ENCODE data around the gene BBS9. TPM values are rescaled to one million over a fixed set of nuclear protein-coding genes. Genes with fewer than 3 reads are reported as not detected.

The BBS9 gene
- total RNA-seq, 2 donors from 2014 or later: 14.2 to 23.6 TPM

DNA sequence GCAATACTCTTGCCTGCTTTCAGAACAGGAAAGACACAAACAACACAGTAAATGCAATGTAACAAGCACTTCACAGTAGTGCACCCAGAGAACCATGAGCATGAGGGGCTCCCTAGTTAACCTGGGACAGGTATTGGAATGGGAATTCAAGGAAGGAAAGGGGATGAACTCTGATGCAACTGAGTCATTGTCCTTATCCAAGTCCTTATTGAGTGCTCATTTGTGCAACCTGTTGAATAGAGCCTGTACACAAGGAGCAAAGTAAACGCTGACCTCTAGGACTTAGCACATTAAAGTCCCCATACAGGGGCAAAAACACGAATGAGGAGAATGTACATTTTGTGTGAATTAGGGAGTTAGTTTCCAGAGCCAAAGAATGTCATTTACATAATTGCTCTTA is 499.5 kb downstream of the BBS9 start:
- no peak overlapping the region for H3K4me3 ChIP-seq
- ATAC-seq (no peak), DNase-seq (no peak)
- TF ChIP-seq POLR2A (IDR thresholded peaks at IDR 0.05) (no peak), CTCF (IDR thresholded peaks at IDR 0.05) (no peak)
- H3K9me3 ChIP-seq: no peaks in the 10 kb centered on the region
- WGBS, 2 donors: 68 to 70% methylated on average over 2 of the region's 2 CpGs
- no peaks in the 10 kb centered on the region for H3K27me3 ChIP-seq
- H3K4me1 ChIP-seq: no peaks in the 10 kb centered on the region
- intact Hi-C loops (cut with DNase I): no loop called here
- H3K36me3 ChIP-seq (replicated peaks in 1 of 2; ENCODE audit: insufficient read depth in 1 of 2, low read depth in 2 of 2): no peaks in the 10 kb centered on the region
- no peak overlapping the region for H3K27ac ChIP-seq

DNA sequence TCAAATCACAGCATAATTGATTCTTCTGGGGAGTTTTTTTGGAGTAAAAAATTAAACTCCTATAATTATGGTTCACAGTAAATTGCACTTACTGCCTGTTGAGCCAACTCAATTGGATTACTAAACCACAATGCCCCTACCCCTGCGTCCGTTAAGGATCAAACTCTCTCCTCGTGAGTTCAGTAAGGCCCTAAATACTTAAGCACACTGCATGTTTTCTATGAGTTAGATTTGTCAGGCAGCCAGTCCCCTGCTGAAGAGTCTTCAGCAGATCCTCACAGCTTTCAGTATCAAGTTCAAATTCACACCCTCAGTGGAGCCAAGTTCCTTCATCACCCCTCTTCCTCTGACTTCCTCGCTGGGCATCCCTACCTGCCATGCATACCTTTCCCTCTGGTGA is 501.0 kb downstream of the BBS9 start:
- Histone ChIP-seq H3K27ac (no peak overlapping the region), H3K4me1 (no peaks in the 10 kb centered on the region), H3K4me3 (no peak overlapping the region), H3K27me3 (no peaks in the 10 kb centered on the region), H3K36me3 (replicated peaks in 1 of 2; ENCODE audit: insufficient read depth in 1 of 2, low read depth in 2 of 2) (no peaks in the 10 kb centered on the region), H3K9me3 (no peaks in the 10 kb centered on the region)
- intact Hi-C loops (cut with DNase I): no loop called here
- ATAC-seq (no peak), DNase-seq (no peak)
- TF ChIP-seq CTCF (IDR thresholded peaks at IDR 0.05): no peak
- no peak for TF ChIP-seq POLR2A (IDR thresholded peaks at IDR 0.05)
- 87 to 96% methylated on average over 4 of the region's 4 CpGs for WGBS, 2 donors

GRCh38 chr7:33632322-33632721 is 503.0 kb downstream of the BBS9 start:
- Histone ChIP-seq H3K4me3 (no peak overlapping the region), H3K9me3 (no peaks in the 10 kb centered on the region), H3K27ac (no peak overlapping the region), H3K27me3 (no peaks in the 10 kb centered on the region), H3K36me3 (replicated peaks in 1 of 2; ENCODE audit: insufficient read depth in 1 of 2, low read depth in 2 of 2) (no peaks in the 10 kb centered on the region), H3K4me1 (no peaks in the 10 kb centered on the region)
- intact Hi-C loops (cut with DNase I): no loop called here
- no peak for DNase-seq
- ATAC-seq: no peak
- WGBS, 2 donors: 87 to 92% methylated on average over 24 of the region's 24 CpGs
- TF ChIP-seq CTCF (IDR thresholded peaks at IDR 0.05) (no peak), POLR2A (IDR thresholded peaks at IDR 0.05) (no peak)

GRCh38 chr7:33632840-33633525 is 503.6 kb downstream of the BBS9 start:
- DNase-seq: no peak
- WGBS, 2 donors: 83 to 87% methylated on average over 6 of the region's 6 CpGs
- no peak for ATAC-seq
- H3K9me3 ChIP-seq: no peaks in the 10 kb centered on the region
- H3K36me3 ChIP-seq (replicated peaks in 1 of 2; ENCODE audit: insufficient read depth in 1 of 2, low read depth in 2 of 2): no peaks in the 10 kb centered on the region
- no peaks in the 10 kb centered on the region for H3K27me3 ChIP-seq
- no peak overlapping the region for H3K27ac ChIP-seq
- no peaks in the 10 kb centered on the region for H3K4me1 ChIP-seq
- intact Hi-C loops (cut with DNase I): no loop called here
- H3K4me3 ChIP-seq: no peak overlapping the region
- no peak for TF ChIP-seq CTCF (IDR thresholded peaks at IDR 0.05)
- no peak for TF ChIP-seq POLR2A (IDR thresholded peaks at IDR 0.05)

DNA sequence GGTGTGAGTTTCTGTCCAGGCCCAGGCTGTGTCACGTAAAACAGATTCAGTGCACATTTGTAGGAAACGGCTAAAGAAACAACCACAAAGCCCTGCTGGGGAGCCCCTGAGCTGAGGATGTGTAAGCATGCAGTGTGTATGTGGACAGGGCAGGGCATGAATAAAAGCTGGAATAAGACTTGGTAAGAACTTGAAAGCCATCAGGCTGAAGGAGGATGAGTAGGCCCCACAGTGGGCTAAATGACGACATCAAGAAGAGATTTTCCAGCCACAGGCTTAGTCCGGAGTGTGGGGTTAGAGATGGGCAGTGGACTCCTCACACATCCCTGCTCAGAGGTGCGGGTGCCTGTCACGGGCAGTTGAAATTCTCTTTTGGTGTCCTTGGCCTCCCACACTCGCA is 505.2 kb downstream of the BBS9 start:
- ATAC-seq (no peak), DNase-seq (no peak)
- Histone ChIP-seq H3K9me3 (no peaks in the 10 kb centered on the region), H3K27me3 (no peaks in the 10 kb centered on the region), H3K4me1 (no peaks in the 10 kb centered on the region), H3K4me3 (no peak overlapping the region), H3K36me3 (replicated peaks in 1 of 2; ENCODE audit: insufficient read depth in 1 of 2, low read depth in 2 of 2) (no peaks in the 10 kb centered on the region), H3K27ac (no peak overlapping the region)
- WGBS, 2 donors: 77 to 81% methylated on average over 7 of the region's 7 CpGs
- intact Hi-C loops (cut with DNase I): no loop called here
- TF ChIP-seq CTCF (IDR thresholded peaks at IDR 0.05) (no peak), POLR2A (IDR thresholded peaks at IDR 0.05) (no peak)
